ENCODE data around the gene CAST.

CAST gene

DNA sequence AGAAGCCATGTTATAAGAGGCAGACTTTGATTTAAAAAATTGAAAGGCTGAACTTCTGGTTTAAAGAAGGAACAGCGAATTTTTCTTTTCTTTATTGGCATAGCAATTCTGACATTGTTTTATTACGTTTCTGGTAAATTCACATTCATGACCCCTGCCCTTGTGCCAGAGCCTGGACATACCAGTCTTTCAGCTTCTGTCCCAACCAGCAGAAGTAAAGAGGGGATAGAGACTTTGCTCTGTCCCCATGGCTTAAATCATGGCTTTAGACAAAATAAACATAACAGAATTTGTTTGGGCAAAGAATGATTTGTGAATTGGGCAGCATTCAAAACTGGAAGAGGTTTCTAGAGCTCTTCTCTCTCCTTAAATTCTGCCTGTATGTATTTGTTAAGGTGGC, 15.3 kb downstream of the CAST start:
- DNase-seq, result no peak

DNA sequence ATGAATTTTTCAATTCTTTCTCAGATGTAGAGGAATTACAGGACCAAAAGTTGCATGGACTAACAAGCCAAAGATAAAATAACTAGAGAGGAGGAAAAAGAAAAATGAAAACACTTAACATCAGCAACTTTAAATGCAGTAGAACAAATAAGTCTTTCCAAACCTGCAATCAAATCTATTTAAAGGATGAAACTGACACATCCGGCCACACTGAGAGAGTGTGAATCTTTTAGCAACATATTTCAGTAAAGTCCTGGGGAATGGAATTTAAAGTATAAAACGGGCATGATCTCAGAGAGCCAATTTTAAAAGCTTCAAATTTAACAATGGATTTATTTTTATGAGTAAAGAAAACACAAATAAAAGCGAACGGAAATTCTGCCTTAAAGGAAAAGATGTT, 17.1 kb downstream of the CAST start:
- no peak for DNase-seq

DNA sequence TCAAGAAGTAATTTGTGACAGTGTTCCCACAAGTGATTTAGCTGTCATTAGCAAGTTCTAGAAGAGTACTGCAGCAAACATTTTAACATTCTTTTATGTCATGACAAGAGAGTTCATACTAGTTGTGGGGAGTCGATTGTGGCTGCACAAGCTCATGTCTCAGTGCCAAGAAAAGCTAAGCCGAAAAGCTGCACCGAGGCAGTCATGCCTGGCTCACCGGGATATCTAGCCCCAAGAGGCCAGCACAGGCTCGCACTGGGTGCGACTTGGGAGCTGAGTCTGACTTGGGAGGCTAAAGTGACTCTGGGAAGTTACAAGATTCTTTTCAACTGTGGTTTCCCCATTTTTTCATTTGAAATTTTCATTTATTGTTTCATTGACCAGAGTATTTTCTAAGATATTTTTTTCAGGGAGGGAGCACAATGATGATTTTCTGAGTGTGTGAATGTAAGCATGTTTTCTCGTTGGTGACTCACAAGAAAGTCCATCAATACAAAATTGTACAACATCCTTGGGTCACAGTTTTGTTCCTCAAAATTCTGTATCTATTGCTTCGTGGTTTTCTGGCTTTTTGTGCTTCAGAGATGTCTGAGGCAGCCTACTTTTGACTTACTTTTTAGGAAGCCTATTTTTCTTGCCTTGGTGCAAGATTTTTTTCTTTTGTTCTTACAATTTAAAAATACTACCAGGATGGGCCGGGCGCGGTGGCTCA, 18.7 kb downstream of the CAST start:
- no peak for DNase-seq

DNA sequence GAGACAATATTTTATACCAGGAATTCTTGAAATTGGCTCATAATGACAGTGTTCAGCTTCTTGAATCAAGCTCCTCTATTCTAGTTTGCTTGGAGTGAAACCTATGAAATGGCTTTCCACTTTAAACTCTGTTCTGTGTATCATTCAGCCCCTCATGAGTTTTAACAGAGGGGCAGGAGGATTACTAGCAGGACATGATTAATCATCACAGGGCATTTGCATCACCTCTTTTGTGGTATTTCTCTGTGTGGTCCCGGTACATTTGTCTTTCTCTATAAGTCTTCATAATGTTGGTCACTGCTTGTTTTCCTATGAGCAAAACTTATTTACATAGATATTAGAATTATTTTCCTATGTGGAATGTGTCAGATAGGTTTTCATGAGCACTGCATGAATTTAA, 21.2 kb downstream of the CAST start:
- DNase-seq, result no peak

DNA sequence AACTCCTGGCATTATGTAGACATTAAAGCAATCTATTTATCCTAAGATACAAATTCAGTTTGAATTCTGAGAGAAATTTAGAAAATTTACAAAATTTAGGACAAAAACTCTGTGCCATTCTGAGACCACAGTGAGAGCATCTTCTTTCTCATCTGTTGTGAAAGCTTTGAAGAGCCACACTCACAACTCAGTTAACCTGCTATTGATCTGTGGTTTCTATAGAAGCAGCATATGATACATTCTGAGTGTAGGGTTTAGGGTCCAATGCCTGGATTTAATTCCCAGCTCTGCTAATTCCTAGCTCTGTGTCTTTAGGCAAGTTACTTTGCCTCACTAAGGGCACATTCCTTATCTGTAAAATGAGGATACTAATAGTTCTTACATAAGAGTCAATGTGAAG, 21.6 kb downstream of the CAST start:
- DNase-seq, result no peak

DNA sequence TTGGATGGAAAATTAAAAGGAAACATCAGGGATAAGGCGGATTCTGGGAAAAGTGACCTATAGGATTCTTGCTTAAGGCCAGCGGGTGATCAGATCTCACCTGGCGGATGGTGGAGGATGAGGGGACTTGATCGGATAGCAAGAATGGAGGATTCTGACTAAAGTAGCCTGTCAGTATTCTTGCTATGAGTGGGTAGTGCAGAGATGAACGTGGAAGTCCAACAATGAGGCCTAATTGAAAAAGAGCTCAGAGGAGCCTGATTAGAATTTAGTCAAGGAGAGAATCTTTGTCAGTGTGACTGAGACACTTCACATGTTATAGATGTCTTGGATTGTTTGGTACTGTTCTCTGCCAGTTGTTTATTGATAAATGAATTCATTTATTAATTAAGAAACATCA, 24.9 kb downstream of the CAST start:
- DNase-seq, result no peak

DNA sequence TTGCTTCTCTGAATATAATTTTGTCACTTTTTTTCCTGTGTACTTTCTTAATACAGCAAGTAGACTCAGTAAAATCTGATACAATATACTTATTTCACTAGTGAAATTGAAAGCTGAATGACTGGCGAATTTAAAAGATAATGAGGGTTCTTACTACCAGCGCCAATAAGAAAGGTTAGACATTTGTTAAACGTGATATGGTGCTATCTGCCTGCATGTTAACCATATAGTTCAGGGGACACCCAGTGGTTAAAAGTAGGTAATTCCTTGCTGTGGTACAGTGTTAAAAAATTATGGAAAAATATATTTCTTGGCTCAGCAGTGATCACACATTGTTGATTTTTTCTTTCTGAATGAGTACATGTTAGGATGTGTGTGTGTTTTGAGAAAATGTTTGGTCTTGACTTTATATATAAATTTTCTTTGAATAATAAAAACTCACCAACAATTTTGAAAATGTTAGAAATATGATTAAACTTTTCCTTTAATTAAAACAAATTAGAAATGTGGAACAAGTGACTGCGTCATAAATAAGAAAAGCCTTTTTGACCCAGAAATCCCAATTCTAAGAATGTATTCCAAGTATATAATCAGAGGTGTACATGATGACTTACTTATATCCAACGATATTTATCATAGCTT, 25.8 kb downstream of the CAST start:
- peak; percentile 10 for DNase-seq

DNA sequence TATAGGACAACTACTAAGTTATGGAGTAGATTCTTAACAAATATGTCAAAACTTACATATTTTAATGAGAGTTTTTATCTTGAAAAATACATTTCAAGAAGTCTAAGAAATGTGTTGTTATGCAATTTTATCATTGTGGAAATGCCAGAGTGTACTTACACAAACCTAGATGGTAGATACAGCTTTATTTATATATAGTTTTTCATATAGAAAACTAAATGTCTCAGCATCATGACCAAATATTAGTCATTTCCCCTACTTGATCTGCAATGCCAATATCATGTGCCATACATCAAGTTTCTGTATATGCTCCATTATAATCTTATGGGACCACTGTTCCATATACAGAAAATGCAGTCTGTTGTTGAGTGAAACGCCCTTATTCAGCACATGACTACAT, 28.7 kb downstream of the CAST start:
- DNase-seq, result no peak

DNA sequence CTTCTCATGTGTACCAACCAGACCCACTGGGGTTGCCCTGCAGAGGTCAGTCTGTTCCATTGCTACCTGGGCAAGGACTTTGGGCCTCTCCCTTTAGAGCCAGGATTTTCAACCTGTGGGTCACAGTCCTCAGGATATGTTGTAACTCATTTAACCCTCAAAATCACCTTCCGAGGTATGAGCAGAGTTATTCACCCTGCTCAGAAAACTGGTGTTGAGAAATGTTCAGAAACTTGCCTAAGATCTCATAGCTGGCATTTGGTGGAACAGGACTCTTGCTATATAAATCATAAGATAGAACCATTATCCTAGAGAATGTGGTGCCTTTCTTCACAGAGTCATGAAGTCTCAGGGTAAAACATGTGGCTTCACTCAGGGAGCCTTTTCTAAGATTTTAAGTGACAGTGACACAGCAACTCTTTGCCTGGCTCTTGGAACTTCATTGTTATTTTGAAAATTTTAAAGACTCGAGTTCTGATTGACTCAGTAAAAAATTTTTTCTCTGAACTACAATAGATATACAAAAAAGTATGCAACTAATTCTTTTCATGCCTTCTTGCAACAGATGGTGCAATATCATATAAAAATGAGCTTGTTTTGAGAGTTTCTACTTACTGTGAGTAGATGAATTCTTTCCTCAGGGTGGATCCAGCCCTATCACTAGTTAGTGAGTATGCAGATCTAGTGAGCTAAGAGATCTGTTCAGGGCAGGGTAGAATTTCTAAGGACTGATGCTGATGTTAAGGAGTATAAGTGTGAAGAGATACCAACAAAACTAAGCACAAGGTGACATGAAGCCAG, 29.5 kb downstream of the CAST start:
- no peak for DNase-seq

DNA sequence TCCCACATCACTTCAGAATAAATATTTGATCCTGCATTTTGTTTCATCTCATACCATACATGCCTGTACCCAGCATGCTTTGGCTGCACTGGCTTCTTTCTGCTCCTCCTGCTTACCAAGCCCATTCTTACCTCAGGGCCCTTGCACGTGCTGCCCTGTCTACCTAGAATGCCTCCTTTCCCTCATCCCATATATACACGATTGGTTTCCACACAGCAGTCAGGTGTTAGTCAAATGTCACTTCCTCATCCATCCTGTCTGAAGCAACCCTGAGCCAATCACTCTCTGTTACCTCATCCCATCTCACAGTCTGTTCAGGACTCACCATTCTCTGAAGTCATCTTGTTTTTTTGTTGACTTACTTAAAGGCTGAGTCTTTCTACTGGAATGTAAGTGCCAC, 30.3 kb downstream of the CAST start:
- DNase-seq, result no peak

DNA sequence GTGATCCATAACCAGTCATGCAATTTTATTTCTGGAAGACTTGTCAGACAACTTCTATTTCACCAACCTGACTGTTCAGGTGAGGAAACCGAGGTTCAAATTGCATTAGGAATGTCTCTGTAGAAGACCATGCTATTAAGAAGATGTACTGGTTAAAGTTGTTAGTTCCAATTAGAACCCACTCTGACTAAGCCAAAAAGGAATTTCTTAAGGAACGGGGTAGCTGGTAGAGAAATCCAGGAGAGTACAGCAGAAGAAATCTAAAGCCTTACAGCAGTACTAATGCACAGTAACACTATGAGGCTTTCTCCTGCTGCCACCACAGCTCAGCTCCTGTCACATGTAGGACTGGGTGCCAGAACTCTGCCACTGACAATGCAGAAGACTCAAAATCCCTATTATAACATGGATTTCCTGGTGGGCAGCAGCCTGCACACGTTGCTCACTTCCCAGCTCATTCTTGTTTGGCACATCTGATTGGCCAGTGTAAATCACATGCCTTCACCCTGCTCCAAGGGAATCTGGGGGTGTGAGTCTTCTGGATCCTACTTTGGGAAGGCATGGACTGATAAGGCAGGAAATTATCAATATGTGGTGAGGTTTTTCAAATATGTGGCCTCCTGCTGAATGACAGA, 37.1 kb downstream of the CAST start:
- no peak for DNase-seq

DNA sequence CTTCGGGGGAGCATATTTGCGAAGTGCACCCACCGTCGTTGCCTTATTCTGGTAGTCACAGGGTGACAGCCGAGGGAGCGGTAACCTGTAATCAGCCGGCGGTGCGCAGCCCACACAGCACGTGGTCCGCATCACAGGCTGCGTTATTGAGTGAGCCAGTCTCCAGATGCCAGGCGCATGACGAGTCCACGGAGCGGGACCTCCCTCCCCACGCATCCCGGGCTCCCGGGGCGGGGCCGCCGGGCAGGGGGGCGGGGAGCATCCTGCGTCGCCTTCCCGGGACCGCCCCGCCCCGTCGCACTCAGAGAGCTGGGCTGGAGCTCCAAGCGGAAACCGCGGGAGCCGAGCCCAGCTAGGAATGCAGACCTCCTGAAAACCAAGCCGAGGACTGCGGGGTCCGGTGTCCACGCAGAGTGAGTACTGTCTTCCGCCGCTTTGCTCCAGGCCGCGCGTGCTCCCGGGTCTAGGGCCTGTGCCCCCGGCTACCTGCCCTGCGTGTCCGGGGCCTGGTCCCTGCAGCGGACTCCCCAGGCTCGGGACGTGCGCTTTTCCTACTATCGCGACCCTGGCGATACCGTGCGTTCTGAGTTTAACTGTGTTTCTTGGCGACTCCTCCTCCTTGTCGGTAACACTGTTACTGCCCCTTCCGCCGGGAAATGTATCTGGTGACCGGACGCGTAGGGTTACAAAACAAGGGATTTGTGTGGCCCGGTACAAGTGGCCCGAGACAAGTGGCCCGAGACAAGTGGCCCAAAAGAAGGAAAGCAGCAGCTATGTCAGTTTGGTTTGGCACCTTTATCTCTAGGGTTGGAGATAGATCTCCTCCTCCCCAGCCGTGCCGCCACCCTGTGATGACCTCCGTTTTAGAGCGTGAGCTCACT, 40.6 kb downstream of the CAST start:
- peak; percentile 61 for DNase-seq

DNA sequence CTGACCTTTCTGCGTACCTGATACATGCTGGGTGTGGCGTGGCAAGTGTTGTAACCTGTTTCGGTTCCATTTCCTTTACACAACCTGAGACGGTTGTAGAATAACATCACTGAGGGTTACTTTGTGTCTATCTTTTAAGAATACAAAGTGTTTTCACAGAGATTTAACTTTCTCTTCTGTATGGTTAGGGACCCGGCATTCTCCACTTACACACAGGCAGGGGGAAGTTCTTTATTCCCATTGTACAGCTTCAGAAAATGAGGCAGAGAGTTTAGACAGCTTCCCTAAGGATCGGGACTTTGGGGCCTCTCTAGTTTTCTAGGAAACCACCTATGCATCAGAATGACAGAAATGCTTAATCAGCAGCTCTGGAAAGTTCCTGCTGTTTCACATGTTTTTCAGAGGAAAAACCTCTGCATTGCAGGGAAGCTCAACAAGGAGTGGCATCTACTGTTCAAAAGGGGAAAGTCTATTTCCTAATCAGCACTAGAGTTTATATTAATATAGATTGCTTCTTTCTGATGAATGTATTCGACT, 41.3 kb downstream of the CAST start:
- DNase-seq, result no peak

DNA sequence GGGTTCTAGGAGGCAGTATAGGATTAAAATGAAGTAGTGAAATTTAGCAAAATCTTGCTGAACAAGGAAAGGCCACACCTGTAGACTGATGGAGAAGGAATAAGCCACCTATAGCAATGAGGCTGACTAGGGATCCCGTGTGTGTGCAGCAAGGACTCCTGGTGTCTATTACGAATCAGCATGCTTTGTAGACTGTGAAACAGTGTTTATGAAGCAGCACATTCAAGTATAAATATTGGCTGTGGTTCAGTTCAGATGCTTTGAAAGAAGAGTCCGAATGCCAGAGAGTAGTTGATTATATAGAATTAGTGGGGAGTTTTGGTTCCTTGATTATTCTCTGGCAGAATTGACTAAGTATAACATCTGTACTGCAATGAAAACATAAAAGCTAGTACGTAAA, 41.8 kb downstream of the CAST start:
- no peak for DNase-seq

DNA sequence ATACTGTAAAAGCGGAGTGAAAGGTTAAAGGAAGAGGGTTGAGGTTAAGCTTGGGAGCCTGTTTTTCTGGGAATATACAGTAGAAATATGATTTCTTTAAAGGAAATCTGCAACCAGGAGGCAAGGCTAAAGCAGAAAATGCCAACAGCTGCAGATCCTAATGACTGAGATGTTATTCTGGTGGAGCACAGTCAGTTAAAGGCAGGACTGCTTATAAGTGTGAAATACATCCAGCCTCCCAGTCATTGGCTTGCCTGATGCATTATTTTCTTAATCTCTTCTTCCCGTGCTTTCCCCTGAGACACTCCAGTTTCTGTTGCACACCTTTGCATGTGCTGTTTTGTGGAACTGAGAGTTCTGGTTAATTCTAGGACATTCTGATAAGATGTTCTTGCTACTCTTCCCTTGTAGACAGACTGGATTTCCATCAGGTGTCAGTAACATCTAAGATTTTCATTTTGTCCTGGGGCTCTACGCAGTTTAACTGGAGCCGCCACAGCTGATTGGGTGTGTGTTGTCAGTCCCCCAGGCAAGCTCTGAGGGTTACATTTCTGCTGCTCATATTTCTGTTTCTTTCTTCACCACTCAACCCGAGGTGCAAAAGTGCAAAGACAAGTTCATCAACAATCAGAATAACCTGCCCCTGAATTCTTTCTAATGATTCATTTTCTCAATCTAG, 44.4 kb downstream of the CAST start:
- DNase-seq, result no peak

DNA sequence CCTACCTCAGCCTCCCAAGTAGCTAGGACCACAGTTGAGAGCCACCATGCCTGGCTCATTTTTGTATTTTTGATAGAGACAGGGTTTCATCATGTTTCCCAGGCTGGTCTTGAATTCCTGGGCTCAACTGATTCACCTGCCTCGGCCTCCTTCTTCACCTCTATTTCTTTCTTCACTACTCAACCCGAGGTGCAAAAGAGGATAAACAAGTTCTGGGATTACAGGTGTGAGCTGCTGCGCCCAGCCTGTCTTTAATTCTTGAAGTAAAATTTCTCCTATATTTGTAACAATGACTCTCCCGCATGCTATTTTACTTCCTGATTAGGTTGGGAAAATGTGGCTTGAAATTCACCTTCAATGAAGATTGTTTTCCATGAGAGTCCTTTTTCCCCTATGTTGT, 46.4 kb downstream of the CAST start:
- no peak for DNase-seq

DNA sequence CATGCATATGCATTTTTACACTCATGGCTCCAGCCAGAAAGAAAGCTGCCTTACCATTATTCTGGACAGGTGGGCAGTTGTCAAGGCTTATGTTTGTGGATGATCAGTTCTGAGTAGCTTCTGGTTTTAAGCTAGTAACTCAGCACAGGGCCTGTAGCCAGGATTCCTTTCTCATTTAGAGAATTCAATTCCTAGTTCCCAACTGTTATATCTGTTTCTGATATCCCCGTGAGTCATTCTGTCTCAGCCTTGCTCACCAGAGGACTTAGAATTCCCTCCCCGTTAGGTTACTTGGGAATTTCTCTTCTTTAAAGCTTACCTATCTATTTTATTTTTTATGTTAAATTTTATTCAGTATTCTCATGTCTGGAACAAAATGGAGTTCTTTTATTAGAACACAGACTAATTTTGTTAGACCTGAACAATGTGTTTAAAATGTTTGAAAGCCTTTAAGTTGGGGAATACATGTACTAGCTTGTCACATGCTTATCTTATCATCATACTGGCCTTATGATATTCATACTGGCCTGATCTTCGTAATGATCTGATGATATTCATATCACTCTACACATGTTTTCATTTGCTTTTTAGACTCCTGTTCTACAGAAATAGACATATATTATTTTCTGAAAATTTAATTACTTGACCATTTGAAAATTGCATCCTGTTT, 47.1 kb downstream of the CAST start:
- DNase-seq, result no peak

DNA sequence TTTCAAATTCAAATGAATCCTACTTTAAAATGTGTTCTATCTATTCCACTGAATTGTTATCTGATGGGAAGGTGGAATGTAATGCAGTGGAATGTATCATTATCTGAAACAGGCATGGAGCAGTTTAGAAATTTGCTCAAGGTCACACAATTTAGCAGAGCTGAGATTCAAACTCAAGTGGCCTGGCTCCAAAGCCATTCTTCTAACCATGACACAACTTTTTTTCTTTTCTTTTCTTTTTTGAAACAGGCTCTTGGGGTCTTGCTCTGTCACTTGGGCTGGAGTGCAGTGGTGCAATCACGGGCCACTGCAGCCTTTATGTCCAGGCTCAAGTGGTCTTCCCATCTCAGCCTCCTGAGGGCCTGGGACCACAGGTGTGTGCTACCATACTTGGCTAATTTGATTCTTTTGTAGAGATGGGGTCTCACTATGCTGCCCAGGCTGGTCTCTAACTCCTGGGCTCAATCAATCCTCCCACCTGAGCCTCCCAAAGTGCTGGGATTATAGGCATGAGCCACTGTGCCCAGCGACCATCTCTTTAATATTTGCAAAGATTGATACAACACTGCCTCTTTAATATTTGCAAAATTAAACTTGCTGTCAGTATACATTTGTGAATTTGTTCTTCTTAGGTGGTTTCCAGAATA, 50.0 kb downstream of the CAST start:
- no peak for DNase-seq

DNA sequence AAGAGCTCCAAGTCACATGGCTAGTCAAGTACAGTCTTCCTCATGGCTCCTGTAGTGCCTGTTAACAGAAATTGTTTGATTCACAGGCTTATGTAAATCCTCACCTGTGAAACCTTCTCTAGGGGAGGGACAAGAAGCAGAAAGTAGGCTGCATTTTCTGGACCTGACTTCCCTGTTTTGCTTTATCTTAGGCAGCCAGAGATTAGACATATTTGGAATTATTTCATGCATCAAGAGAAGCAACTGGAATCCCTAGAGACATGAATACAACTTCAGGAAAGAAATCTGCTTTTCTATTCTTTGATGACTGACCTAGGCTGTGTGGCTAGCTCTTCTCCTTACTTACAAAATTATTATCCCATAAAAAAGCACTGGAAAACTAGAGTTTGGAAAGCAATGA, 52.3 kb downstream of the CAST start:
- DNase-seq, result no peak

DNA sequence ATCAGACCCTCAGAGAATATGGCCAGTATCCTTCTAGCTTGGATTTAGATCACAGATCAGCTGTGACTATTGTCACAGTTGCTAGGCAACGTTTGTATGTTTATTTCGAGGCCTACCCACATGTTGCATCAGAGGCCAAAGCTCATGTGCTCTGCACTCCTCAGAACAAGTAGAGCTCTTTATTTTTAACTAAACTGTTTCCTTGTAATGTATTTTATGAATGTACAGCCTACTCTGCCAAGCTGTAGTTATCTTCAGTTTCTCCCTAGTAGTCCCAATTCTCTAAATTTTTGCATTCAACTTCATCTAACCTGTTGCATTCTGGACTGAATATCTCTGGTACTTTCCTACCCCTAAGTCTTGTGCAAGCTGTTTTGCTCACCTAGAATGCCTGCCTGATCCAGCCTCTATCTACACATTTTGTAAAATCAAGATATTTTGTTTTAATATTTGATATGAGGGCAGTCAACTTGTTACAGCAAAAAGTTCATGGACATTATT, 52.8 kb downstream of the CAST start:
- DNase-seq, result no peak

Data from DMS79 treated with DMSO at 0.1 percent for 48 hours (cell line).